ENCODE data around the gene SLC10A7.

GRCh38 chr4:146246381-146246780 is 275.4 kb downstream of the SLC10A7 start:
- no peak for TF ChIP-seq CTCF (IDR thresholded peaks at IDR 0.05 in 8 of 11, conservative IDR thresholded peaks at IDR 0.05 in 3 of 11)
- no peak for TF ChIP-seq POLR2A (IDR thresholded peaks at IDR 0.05)
